Neuronal stem cell (in vitro differentiated cells): ENCODE measurements around the gene DNAL4. TPM values are rescaled to one million over a fixed set of nuclear protein-coding genes. Genes with fewer than 3 reads are reported as not detected.

Experiments
- DNase-seq: peaks from one replicate; pipeline ENCODE4 v3.0.0-alpha.2; 2013; ENCODE audit warnings: low spot score
- H2AFZ ChIP-seq: one replicate; pipeline ENCODE4 v1.6.1; 2013; ENCODE audit warnings: mild to moderate bottlenecking, low read length, inconsistent platforms
- H2AK5ac ChIP-seq: 2 replicates; pipeline ENCODE4 v1.6.1; 2013; ENCODE audit warnings: low read depth, mild to moderate bottlenecking, inconsistent platforms, low read length, moderate library complexity, mixed read lengths
- H2BK120ac ChIP-seq: 2 replicates; pipeline ENCODE4 v1.6.1; 2013; ENCODE audit warnings: low read depth, mild to moderate bottlenecking, inconsistent platforms, low read length, moderate library complexity, mixed read lengths
- H2BK12ac ChIP-seq: one replicate; pipeline ENCODE4 v1.6.1; 2013; ENCODE audit warnings: low read length, inconsistent platforms
- H2BK15ac ChIP-seq: 2 replicates; pipeline ENCODE4 v1.6.1; 2013; ENCODE audit warnings: mild to moderate bottlenecking, low read length, inconsistent platforms, mixed read lengths
- H2BK5ac ChIP-seq: one replicate; pipeline ENCODE4 v1.6.1; 2013; ENCODE audit warnings: inconsistent platforms, mild to moderate bottlenecking, low read length, moderate library complexity
- H3K14ac ChIP-seq: one replicate; pipeline ENCODE4 v1.6.1; 2013; ENCODE audit warnings: low read length, inconsistent platforms
- H3K18ac ChIP-seq: 2 replicates; pipeline ENCODE4 v1.6.1; 2013; ENCODE audit warnings: low read length, inconsistent platforms
- H3K23ac ChIP-seq: 2 replicates; pipeline ENCODE4 v1.6.1; 2013; ENCODE audit warnings: low read depth, mild to moderate bottlenecking, mixed read lengths, low read length, inconsistent platforms; ENCODE audit not compliant: poor library complexity
- H3K27ac ChIP-seq: replicated peaks from 3 replicates; pipeline ENCODE4 v1.5.1; 2013; ENCODE audit warnings: low read length, inconsistent platforms
- H3K27me3 ChIP-seq, 3 experiments: 2 replicates each; pipeline ENCODE4 v1.6.1; 2013; ENCODE audit warnings: low read length in 3 of 3, mild to moderate bottlenecking in 2 of 3, inconsistent platforms in 1 of 3, low read depth in 1 of 3, mixed read lengths in 1 of 3, moderate library complexity in 1 of 3; ENCODE audit not compliant: control insufficient read depth in 3 of 3, insufficient read depth in 3 of 3
- H3K36me3 ChIP-seq, 2 donors: replicated peaks in 1 of 2; 2 replicates each; pipeline ENCODE4 v1.6.1; 2013; ENCODE audit warnings: low read length in 2 of 2; ENCODE audit not compliant: control insufficient read depth in 2 of 2, insufficient read depth in 2 of 2
- H3K4ac ChIP-seq: 2 replicates; pipeline ENCODE4 v1.6.1; 2013; ENCODE audit warnings: inconsistent platforms, mild to moderate bottlenecking, low read length, moderate library complexity
- H3K4me1 ChIP-seq, 2 donors: 1 replicate in 1 of 2; 2 replicates in 1 of 2; pipeline ENCODE4 v1.6.1; 2013; ENCODE audit warnings: low read length in 2 of 2, low read depth in 1 of 2; ENCODE audit not compliant: control insufficient read depth in 2 of 2, insufficient read depth in 1 of 2
- H3K4me2 ChIP-seq: one replicate; pipeline ENCODE4 v1.6.1; 2013; ENCODE audit warnings: mild to moderate bottlenecking, low read length, inconsistent platforms; ENCODE audit not compliant: insufficient read depth, poor library complexity, severe bottlenecking
- H3K4me3 ChIP-seq, 2 donors: 2 replicates each; pipeline ENCODE4 v1.5.1; 2013; ENCODE audit warnings: low read length in 2 of 2, mild to moderate bottlenecking in 2 of 2, inconsistent platforms in 1 of 2, moderate library complexity in 1 of 2
- H3K79me1 ChIP-seq: one replicate; pipeline ENCODE4 v1.6.1; 2013; ENCODE audit warnings: low read depth, mild to moderate bottlenecking, inconsistent platforms, low read length, moderate library complexity
- H3K9ac ChIP-seq: one replicate; pipeline ENCODE4 v1.6.1; 2013; ENCODE audit warnings: mild to moderate bottlenecking, low read depth, low read length, inconsistent platforms; ENCODE audit not compliant: poor library complexity
- H3K9me3 ChIP-seq, 2 donors: replicated peaks in 1 of 2; 2 replicates each; pipeline versions ENCODE3 to v1.6.1; 2013; ENCODE audit warnings: low read length in 2 of 2, mild to moderate bottlenecking in 2 of 2, inconsistent platforms in 1 of 2, low read depth in 1 of 2, mixed read lengths in 1 of 2, moderate library complexity in 1 of 2; ENCODE audit not compliant: control insufficient read depth in 2 of 2, insufficient read depth in 1 of 2
- H4K8ac ChIP-seq: one replicate; pipeline ENCODE4 v1.6.1; 2013; ENCODE audit warnings: low read depth, mild to moderate bottlenecking, inconsistent platforms, low read length, moderate library complexity
- H4K91ac ChIP-seq: one replicate; pipeline ENCODE4 v1.6.1; 2013; ENCODE audit warnings: low read length, low read depth, mild to moderate bottlenecking, inconsistent platforms; ENCODE audit not compliant: poor library complexity
- WGBS, 2 donors: extraction: QIAGEN DNeasy Blood & Tissue Kit; methylation state at CpG; one replicate each; pipeline ENCODE4 v1.1.7; 2013; ENCODE audit warnings: missing lambda C conversion rate in 2 of 2, mixed read lengths in 1 of 2; ENCODE audit not compliant: insufficient read length in 2 of 2, insufficient replicate concordance in 1 of 2; ENCODE audit errors: extremely low coverage in 2 of 2; 5-methylcytosine and 5-hydroxymethylcytosine counted together
- polyA plus RNA-seq, 2 experiments: library from polyadenylated mRNA; stranded (reverse); fragments of 200-250 nt; gene quantifications; one replicate each; pipeline ENCODE4 v1.2.3, GENCODE V29; 2013

The DNAL4 gene
- 23.4 TPM for polyA plus RNA-seq (2013, experiment 1 of 2)
- 22.3 TPM for polyA plus RNA-seq (2013, experiment 2 of 2)

GRCh38 chr22:38793721-38794466 is at the start of gene DNAL4:
Gene DNAL4, minus strand, starts transcription at chr22:38794143. Its CDS starts 11,412 bp downstream, at chr22:38782731.
- Histone ChIP-seq H2BK120ac (no peak within 1 kb of the TSS), H3K4me2 (peak within 1 kb of the TSS; percentile 66), H3K4me1 (peaks cover 4% of the 10 kb centered on the region in 2 donors), H3K14ac (no peak within 1 kb of the TSS), H3K9me3 (no peaks in the 10 kb centered on the region), H3K27me3 (peaks cover 0 to 17% (median 0%) of the 10 kb centered on the region in 3 experiments), H3K36me3 (peaks cover 4 to 12% of the 10 kb centered on the region in 2 donors), H2BK5ac (no peak within 1 kb of the TSS), H3K18ac (peak within 1 kb of the TSS; percentile 89), H3K4ac (no peak within 1 kb of the TSS), H3K23ac (no peak within 1 kb of the TSS), H3K9ac (peak within 1 kb of the TSS; percentile 86), H4K8ac (no peak within 1 kb of the TSS), H2BK15ac (no peak within 1 kb of the TSS), H2AK5ac (no peak within 1 kb of the TSS), H4K91ac (no peak within 1 kb of the TSS), H3K79me1 (peaks cover 5% of the 10 kb centered on the region), H2BK12ac (no peak within 1 kb of the TSS), H3K27ac (no peak within 1 kb of the TSS), H3K4me3 (peak within 1 kb of the TSS; percentile 80 to 85), H2AFZ (peak within 1 kb of the TSS; percentile 86)
- WGBS, 2 donors = no CpG with 5 or more reads among the region's 47 CpGs
- DNase-seq = peak; percentile 97

- Histone ChIP-seq H4K91ac (no peak overlapping the region), H2AK5ac (peak overlapping the region; percentile 60), H3K9me3 (no peaks in the 10 kb centered on the region), H3K36me3 (no peaks in the 10 kb centered on the region), H2AFZ (peak overlapping the region; percentile 92), H2BK5ac (no peak overlapping the region), H3K27ac (no peak overlapping the region), H3K27me3 (peaks cover 3 to 83% (median 36%) of the 10 kb centered on the region in 3 experiments), H3K4me1 (no peaks in the 10 kb centered on the region), H3K4me2 (peak overlapping the region; percentile 90), H3K23ac (peak overlapping the region; percentile 69), H3K9ac (peak overlapping the region; percentile 79), H2BK12ac (peak overlapping the region; percentile 88), H3K4ac (no peak overlapping the region), H3K4me3 (peak overlapping the region; percentile 43 to 80), H4K8ac (no peak overlapping the region), H3K79me1 (peaks cover 4% of the 10 kb centered on the region), H2BK15ac (peak overlapping the region; percentile 60), H3K18ac (peak overlapping the region; percentile 98), H2BK120ac (no peak overlapping the region), H3K14ac (peak overlapping the region; percentile 44)
- DNase-seq = peak; percentile 56
- WGBS, 2 donors = no CpG with 5 or more reads among the region's 68 CpGs
These were observed 49.3 kb upstream of the DNAL4 start for GRCh38 chr22:38843201-38843656.

- Histone ChIP-seq H2BK120ac (no peak overlapping the region), H2AK5ac (peak overlapping the region; percentile 60), H2AFZ (peak overlapping the region; percentile 92), H3K14ac (peak overlapping the region; percentile 50), H3K4ac (no peak overlapping the region), H4K91ac (no peak overlapping the region), H4K8ac (no peak overlapping the region), H3K4me2 (peak overlapping the region; percentile 90), H3K4me3 (peak overlapping the region; percentile 43 to 80), H3K27me3 (peaks cover 3 to 77% (median 36%) of the 10 kb centered on the region in 3 experiments), H3K18ac (peak overlapping the region; percentile 98), H3K27ac (no peak overlapping the region), H2BK12ac (peak overlapping the region; percentile 88), H3K4me1 (no peaks in the 10 kb centered on the region), H3K36me3 (no peaks in the 10 kb centered on the region), H3K79me1 (peaks cover 4% of the 10 kb centered on the region), H2BK5ac (no peak overlapping the region), H3K23ac (peak overlapping the region; percentile 69), H2BK15ac (no peak overlapping the region), H3K9ac (peak overlapping the region; percentile 79), H3K9me3 (no peaks in the 10 kb centered on the region)
- WGBS, 2 donors = no CpG with 5 or more reads among the region's 34 CpGs
- DNase-seq = no peak
These were observed 48.7 kb upstream of the DNAL4 start for GRCh38 chr22:38842512-38843200.

GRCh38 chr22:38841635-38842034 is 47.7 kb upstream of the DNAL4 start:
- H2BK12ac ChIP-seq = no peak overlapping the region
- H2BK15ac ChIP-seq = no peak overlapping the region
- no CpG with 5 or more reads among the region's 5 CpGs for WGBS, 2 donors
- no peak overlapping the region for H4K91ac ChIP-seq
- H2AK5ac ChIP-seq = no peak overlapping the region
- no peak overlapping the region for H3K14ac ChIP-seq
- no peaks in the 10 kb centered on the region for H3K9me3 ChIP-seq
- peaks cover 5% of the 10 kb centered on the region for H3K79me1 ChIP-seq
- H2BK120ac ChIP-seq = no peak overlapping the region
- no peaks in the 10 kb centered on the region for H3K4me1 ChIP-seq
- no peak overlapping the region for H3K27ac ChIP-seq
- no peak overlapping the region for H2BK5ac ChIP-seq
- H3K36me3 ChIP-seq = no peaks in the 10 kb centered on the region
- no peak overlapping the region for H3K4me2 ChIP-seq
- no peak overlapping the region for H2AFZ ChIP-seq
- H4K8ac ChIP-seq = no peak overlapping the region
- DNase-seq = no peak
- H3K18ac ChIP-seq = no peak overlapping the region
- peaks cover 3 to 71% (median 36%) of the 10 kb centered on the region in 3 experiments for H3K27me3 ChIP-seq
- H3K4me3 ChIP-seq = no peak overlapping the region
- H3K23ac ChIP-seq = peak overlapping the region; percentile 81
- H3K4ac ChIP-seq = no peak overlapping the region
- H3K9ac ChIP-seq = peak overlapping the region; percentile 10
